GM18861 (cell line): ENCODE results near the gene UBE2J2.

Experiments
- ATAC-seq: cut with Tn5 transposase; IDR thresholded peaks from one replicate; pipeline ENCODE4 v1.9.1; 2021; ENCODE audit not compliant: unreplicated experiment

The UBE2J2 gene

GRCh38 chr1:1241588-1242219 is 31.9 kb downstream of the UBE2J2 start:
- ATAC-seq, result no peak

- ATAC-seq, result no peak
These were observed 32.6 kb downstream of the UBE2J2 start for GRCh38 chr1:1240822-1241587.

- no peak for ATAC-seq
These were observed 33.3 kb downstream of the UBE2J2 start for GRCh38 chr1:1240348-1240732.

GRCh38 chr1:1239614-1240347 is 33.9 kb downstream of the UBE2J2 start:
- no peak for ATAC-seq

GRCh38 chr1:1239227-1239613 is 34.4 kb downstream of the UBE2J2 start:
- ATAC-seq, result no peak

GRCh38 chr1:1238702-1239178 is 34.9 kb downstream of the UBE2J2 start:
- no peak for ATAC-seq

- ATAC-seq, result no peak
These were observed 35.6 kb downstream of the UBE2J2 start for GRCh38 chr1:1237874-1238701.

- no peak for ATAC-seq
These were observed 36.4 kb downstream of the UBE2J2 start for GRCh38 chr1:1236945-1237873.

- no peak for ATAC-seq
These were observed 37.4 kb downstream of the UBE2J2 start for GRCh38 chr1:1236176-1236763.

- ATAC-seq, result no peak
These were observed 38.5 kb downstream of the UBE2J2 start for GRCh38 chr1:1235016-1235744.

- ATAC-seq, result no peak
These were observed 39.4 kb downstream of the UBE2J2 start for GRCh38 chr1:1234180-1234808.

- no peak for ATAC-seq
These were observed 40.1 kb downstream of the UBE2J2 start for GRCh38 chr1:1233567-1233892.

GRCh38 chr1:1232796-1233566 is 40.7 kb downstream of the UBE2J2 start:
- ATAC-seq, result no peak

- no peak for ATAC-seq
These were observed 41.4 kb downstream of the UBE2J2 start, which contains the start of gene B3GALT6 for GRCh38 chr1:1232208-1232795. Gene B3GALT6 (plus strand): TSS chr1:1232237. CDS start chr1:1232279, 42 bp downstream.

- peak; percentile 85 for ATAC-seq
These were observed 42.0 kb downstream of the UBE2J2 start, which contains the start of gene SDF4 for GRCh38 chr1:1231400-1232207. Gene SDF4 (minus strand): TSS chr1:1232001. CDS start chr1:1228772, 3,229 bp downstream.

- no peak for ATAC-seq
These were observed 42.8 kb downstream of the UBE2J2 start for GRCh38 chr1:1230656-1231399.
